IPS-NIHi7 (cell line): Measurements from ENCODE around the gene ARRB1.
"Not testable (repeated sequence)": the region's sequence is repeated elsewhere in the genome, so short reads cannot be mapped to it uniquely, and the experiment has no call there.

Experiments used
- DNase-seq: peaks from one replicate; pipeline ENCODE4 v3.0.0; 2012; ENCODE audit warnings: mixed read lengths; ENCODE audit errors: extremely low spot score

Gene ARRB1

GRCh38 chr11:75371949-75372876 lies 20.8 kb upstream of the ARRB1 start:
- no peak for DNase-seq

GRCh38 chr11:75369560-75370255 lies 18.2 kb upstream of the ARRB1 start:
- DNase-seq = no peak

- DNase-seq = not testable (repeated sequence)
These were observed 15.4 kb upstream of the ARRB1 start for GRCh38 chr11:75366826-75367225.

GRCh38 chr11:75365711-75366181 lies 14.3 kb upstream of the ARRB1 start:
- no peak for DNase-seq

GRCh38 chr11:75362285-75362684 lies 10.8 kb upstream of the ARRB1 start:
- not testable (repeated sequence) for DNase-seq

- peak; percentile 6 for DNase-seq
These were observed 5.2 kb upstream of the ARRB1 start for GRCh38 chr11:75356613-75357012.

GRCh38 chr11:75355051-75355450 lies 3.6 kb upstream of the ARRB1 start:
- peak; percentile 10 for DNase-seq

GRCh38 chr11:75352588-75353206 lies 1.2 kb upstream of the ARRB1 start:
- DNase-seq = no peak

- DNase-seq = peak; percentile 82
These were observed 528 bp upstream of the ARRB1 start for GRCh38 chr11:75351791-75352587.

- no peak for DNase-seq
These were observed 519 bp downstream of the ARRB1 start for GRCh38 chr11:75350743-75351540.

GRCh38 chr11:75350122-75350742 lies 1.2 kb downstream of the ARRB1 start:
- no peak for DNase-seq

- no peak for DNase-seq
These were observed 1.8 kb downstream of the ARRB1 start for GRCh38 chr11:75349521-75350116.

- no peak for DNase-seq
These were observed 3.5 kb downstream of the ARRB1 start for GRCh38 chr11:75347781-75348566.

GRCh38 chr11:75346912-75347647 lies 4.4 kb downstream of the ARRB1 start:
- DNase-seq = no peak

GRCh38 chr11:75346296-75346695 lies 5.2 kb downstream of the ARRB1 start:
- DNase-seq = no peak

GRCh38 chr11:75345455-75346160 lies 5.9 kb downstream of the ARRB1 start:
- no peak for DNase-seq

GRCh38 chr11:75344761-75345454 lies 6.6 kb downstream of the ARRB1 start:
- DNase-seq = no peak
